Cardiac muscle cell (in vitro differentiated cells and primary cell): ENCODE data around the gene HSPA12B. TPM values are rescaled to one million over a fixed set of nuclear protein-coding genes. Genes with fewer than 3 reads are reported as not detected.
A peak's percentile ranks its signal among the peaks of the same experiment; 100 is the strongest.

Source experiments
- DNase-seq, 2 donors: peaks; one replicate each; pipeline versions ENCODE4 v3.0.0 to v3.0.0-alpha.2; 2010 to 2017; ENCODE audit warnings: low read depth in 1 of 2, low spot score in 1 of 2
- H3K27ac ChIP-seq: fragments of 200-600 bp; sonication (generic); 2 replicates; pipeline ENCODE4 v1.5.1; 2016
- H3K27me3 ChIP-seq: fragments of 200-600 bp; sonication (generic); 2 replicates; pipeline ENCODE4 v1.6.0; 2016; ENCODE audit warnings: control low read depth
- H3K36me3 ChIP-seq: fragments of 200-600 bp; sonication (generic); 2 replicates; pipeline ENCODE4 v1.5.1; 2016; ENCODE audit warnings: control low read depth
- H3K4me1 ChIP-seq: fragments of 200-600 bp; sonication (generic); 2 replicates; pipeline ENCODE4 v1.8.1; 2017; ENCODE audit warnings: low read depth, mild to moderate bottlenecking, mixed run types
- H3K4me3 ChIP-seq: fragments of 200-600 bp; sonication (generic); 2 replicates; pipeline ENCODE4 v1.5.1; 2016; ENCODE audit warnings: mild to moderate bottlenecking
- H3K9me3 ChIP-seq: fragments of 200-600 bp; sonication (generic); 2 replicates; pipeline ENCODE4 v1.5.1; 2017; ENCODE audit warnings: low read depth, mild to moderate bottlenecking, control low read depth
- polyA plus RNA-seq: library from polyadenylated mRNA; unstranded; fragments of >200 nt; fragmentation: Nextera tagmentation; extraction: Ambion mirVana; gene quantifications from 2 replicates; pipeline ENCODE4 v1.2.1, GENCODE V29; 2016
- total RNA-seq: library from RNA; depleted of rRNA; stranded (reverse); fragments of >200 nt; gene quantifications from 2 replicates; pipeline ENCODE4 v1.2.3, GENCODE V29; 2016
- TF ChIP-seq, protein P1 (sequence below): IDR thresholded peaks from 2 replicates; pipeline ENCODE4 v1.5.1; 2012; ENCODE audit warnings: low read depth, mild to moderate bottlenecking, low read length

HSPA12B gene
- total RNA-seq (0.18 and 0.92 TPM in 2 replicates), polyA plus RNA-seq (1.2 TPM in 1 of 2 replicates, not detected in the other)

GRCh38 chr20:3732327-3733118 is at the start of gene HSPA12B:
HSPA12B (plus strand) TSS chr20:3732685; CDS start chr20:3738675, 5,990 bp downstream.
- no peak within 1 kb of the TSS for H3K4me3 ChIP-seq
- peaks cover 21% of the 10 kb centered on the region for H3K27me3 ChIP-seq
- H3K27ac ChIP-seq = no peak within 1 kb of the TSS
- H3K9me3 ChIP-seq = no peaks in the 10 kb centered on the region
- TF ChIP-seq, protein P1, sequence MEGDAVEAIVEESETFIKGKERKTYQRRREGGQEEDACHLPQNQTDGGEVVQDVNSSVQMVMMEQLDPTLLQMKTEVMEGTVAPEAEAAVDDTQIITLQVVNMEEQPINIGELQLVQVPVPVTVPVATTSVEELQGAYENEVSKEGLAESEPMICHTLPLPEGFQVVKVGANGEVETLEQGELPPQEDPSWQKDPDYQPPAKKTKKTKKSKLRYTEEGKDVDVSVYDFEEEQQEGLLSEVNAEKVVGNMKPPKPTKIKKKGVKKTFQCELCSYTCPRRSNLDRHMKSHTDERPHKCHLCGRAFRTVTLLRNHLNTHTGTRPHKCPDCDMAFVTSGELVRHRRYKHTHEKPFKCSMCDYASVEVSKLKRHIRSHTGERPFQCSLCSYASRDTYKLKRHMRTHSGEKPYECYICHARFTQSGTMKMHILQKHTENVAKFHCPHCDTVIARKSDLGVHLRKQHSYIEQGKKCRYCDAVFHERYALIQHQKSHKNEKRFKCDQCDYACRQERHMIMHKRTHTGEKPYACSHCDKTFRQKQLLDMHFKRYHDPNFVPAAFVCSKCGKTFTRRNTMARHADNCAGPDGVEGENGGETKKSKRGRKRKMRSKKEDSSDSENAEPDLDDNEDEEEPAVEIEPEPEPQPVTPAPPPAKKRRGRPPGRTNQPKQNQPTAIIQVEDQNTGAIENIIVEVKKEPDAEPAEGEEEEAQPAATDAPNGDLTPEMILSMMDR = no peak
- peak; percentile 34 to 35 for DNase-seq
- no peaks in the 10 kb centered on the region for H3K4me1 ChIP-seq
- no peaks in the 10 kb centered on the region for H3K36me3 ChIP-seq

GRCh38 chr20:3685341-3685740 is 47.1 kb upstream of the HSPA12B start:
- Histone ChIP-seq H3K27ac (no peak overlapping the region), H3K9me3 (no peaks in the 10 kb centered on the region), H3K27me3 (peaks cover 26% of the 10 kb centered on the region), H3K4me3 (no peak overlapping the region), H3K36me3 (no peaks in the 10 kb centered on the region), H3K4me1 (no peaks in the 10 kb centered on the region)
- TF ChIP-seq, protein P1 = no peak
- no peak for DNase-seq

- Histone ChIP-seq H3K36me3 (no peaks in the 10 kb centered on the region), H3K4me1 (no peaks in the 10 kb centered on the region), H3K4me3 (no peak overlapping the region), H3K27ac (no peak overlapping the region), H3K27me3 (peaks cover 23% of the 10 kb centered on the region), H3K9me3 (no peaks in the 10 kb centered on the region)
- no peak for DNase-seq
- TF ChIP-seq, protein P1 = no peak
Observed at GRCh38 chr20:3686421-3686820, 46.1 kb upstream of the HSPA12B start.

DNA sequence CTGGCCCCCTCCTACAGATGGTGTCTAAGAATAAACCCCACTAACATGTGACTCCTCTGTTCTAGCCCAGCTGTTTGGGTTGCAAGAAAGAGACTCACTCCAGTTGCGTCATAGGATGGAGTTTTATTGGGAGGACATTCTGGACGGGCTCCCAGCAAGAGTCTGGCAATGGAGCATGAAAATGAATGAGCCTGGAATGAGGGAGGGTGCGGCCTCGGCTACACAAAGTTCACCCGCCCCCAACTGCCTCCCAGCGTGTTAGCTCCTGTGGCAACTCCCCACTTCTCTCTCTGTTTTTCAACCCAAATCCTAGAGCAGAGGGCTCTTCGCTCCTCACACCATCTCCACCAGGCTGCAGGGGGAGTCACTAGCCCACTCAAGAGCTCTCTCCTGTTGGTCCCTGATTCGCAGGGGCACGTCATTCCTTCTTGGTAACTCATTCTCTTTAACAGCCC is 45.6 kb upstream of the HSPA12B start:
- TF ChIP-seq, protein P1 = peak; percentile 8
- H3K27me3 ChIP-seq = peaks cover 19% of the 10 kb centered on the region
- H3K4me3 ChIP-seq = no peak overlapping the region
- no peaks in the 10 kb centered on the region for H3K9me3 ChIP-seq
- H3K27ac ChIP-seq = no peak overlapping the region
- DNase-seq = peak in 1 of 2 donors; percentile 95
- H3K36me3 ChIP-seq = no peaks in the 10 kb centered on the region
- H3K4me1 ChIP-seq = no peaks in the 10 kb centered on the region

GRCh38 chr20:3687655-3688054 is 44.8 kb upstream of the HSPA12B start:
- H3K36me3 ChIP-seq = no peaks in the 10 kb centered on the region
- H3K27ac ChIP-seq = no peak overlapping the region
- H3K4me3 ChIP-seq = no peak overlapping the region
- DNase-seq = peak in 1 of 2 donors; percentile 76
- TF ChIP-seq, protein P1 = no peak
- H3K4me1 ChIP-seq = no peaks in the 10 kb centered on the region
- H3K27me3 ChIP-seq = peaks cover 11% of the 10 kb centered on the region
- H3K9me3 ChIP-seq = no peaks in the 10 kb centered on the region
